ENCODE results near the gene SLC26A8.

DNA sequence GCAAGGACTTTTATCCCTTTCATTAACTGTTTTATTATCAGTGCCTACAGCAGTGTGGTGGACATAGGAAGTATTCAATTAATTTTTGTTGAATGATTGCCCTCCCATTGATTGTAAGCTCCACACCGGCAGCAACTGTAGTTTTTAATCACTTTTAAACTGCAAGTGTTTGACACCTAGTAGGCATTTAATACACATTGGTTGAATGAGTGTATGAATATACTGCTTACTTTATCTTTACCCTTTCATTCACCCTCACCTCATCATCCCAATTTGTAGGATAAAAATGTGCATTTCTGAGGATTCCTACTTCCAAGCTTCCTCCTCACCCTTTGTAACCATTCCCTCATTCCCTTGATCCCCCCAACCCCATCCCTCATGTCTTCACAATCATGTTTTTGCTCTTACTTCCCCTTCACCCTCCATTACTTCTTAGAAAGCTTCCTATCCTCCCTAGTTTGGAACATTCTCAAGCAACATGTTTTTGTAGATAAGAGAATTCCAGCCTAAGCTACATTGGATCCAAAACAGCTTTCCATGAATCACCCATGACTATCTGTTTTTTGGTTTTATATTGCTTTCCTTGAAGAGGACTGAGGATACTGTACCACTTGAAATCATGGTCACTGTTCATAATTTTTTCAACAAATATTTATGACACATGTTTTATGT lies 955 bp upstream of the SLC26A8 start:
- TF ChIP-seq, protein P1, sequence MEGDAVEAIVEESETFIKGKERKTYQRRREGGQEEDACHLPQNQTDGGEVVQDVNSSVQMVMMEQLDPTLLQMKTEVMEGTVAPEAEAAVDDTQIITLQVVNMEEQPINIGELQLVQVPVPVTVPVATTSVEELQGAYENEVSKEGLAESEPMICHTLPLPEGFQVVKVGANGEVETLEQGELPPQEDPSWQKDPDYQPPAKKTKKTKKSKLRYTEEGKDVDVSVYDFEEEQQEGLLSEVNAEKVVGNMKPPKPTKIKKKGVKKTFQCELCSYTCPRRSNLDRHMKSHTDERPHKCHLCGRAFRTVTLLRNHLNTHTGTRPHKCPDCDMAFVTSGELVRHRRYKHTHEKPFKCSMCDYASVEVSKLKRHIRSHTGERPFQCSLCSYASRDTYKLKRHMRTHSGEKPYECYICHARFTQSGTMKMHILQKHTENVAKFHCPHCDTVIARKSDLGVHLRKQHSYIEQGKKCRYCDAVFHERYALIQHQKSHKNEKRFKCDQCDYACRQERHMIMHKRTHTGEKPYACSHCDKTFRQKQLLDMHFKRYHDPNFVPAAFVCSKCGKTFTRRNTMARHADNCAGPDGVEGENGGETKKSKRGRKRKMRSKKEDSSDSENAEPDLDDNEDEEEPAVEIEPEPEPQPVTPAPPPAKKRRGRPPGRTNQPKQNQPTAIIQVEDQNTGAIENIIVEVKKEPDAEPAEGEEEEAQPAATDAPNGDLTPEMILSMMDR (conservative IDR thresholded peaks at IDR 0.05 in 1 of 2, IDR thresholded peaks at IDR 0.05 in 1 of 2; ENCODE audit: extremely low read depth in 1 of 2, insufficient read depth in 1 of 2, low read depth in 1 of 2, low read length in 2 of 2): no peak
- no peak for TF ChIP-seq EZH2 (IDR thresholded peaks at IDR 0.05; ENCODE audit: borderline replicate concordance, low read length)
